ENCODE measurements around the gene ZFAND3.

The ZFAND3 gene

DNA sequence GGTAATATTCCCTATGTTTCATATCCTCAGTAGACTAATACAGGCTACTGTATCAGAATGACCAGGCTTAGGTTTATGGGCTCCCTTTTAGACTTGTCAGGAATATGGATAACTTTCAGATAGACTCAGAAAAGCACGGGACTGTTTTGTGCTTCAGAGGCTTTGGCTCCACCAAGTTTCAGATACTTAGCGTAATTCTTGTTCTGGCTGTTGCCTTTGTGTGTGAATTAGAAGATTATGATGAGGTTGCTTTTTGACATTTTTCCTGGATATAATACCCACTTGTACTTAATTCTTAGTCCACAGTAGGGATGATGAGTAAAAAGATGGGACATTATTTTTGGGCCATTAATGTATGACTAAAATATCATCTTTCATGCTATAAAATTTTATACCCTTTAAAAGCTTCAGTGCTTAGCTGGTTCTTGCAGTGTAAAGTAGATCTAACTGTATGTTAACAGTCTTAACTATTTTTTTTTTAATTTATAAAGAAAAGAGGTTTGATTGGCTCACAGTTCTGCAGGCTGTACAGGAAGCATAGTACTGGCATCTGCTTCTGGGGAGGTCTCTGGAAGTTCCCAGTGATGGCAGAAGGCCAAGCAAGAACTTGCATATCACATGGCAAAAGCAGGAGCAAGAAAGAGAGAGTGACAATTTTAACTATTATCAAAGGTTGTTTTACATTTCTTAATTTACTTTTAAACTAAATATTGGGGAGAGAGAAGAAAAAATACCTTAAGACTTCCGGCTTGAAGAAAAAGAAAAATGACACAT lies 120.7 kb downstream of the ZFAND3 start:
- Histone ChIP-seq H3F3A (ENCODE audit: insufficient read depth, low read length) (no peaks in the 10 kb centered on the region), H3K4me1 (ENCODE audit: insufficient read depth, low read length, severe bottlenecking) (peaks cover 26% of the 10 kb centered on the region), H3K36me3 (ENCODE audit: insufficient read depth, low read length) (no peaks in the 10 kb centered on the region), H3K9me2 (ENCODE audit: low read depth, low read length) (no peaks in the 10 kb centered on the region), H3K27me3 (ENCODE audit: insufficient read depth, low read length) (no peaks in the 10 kb centered on the region), H2AFZ (ENCODE audit: low read length) (no peak overlapping the region), H3K4me2 (ENCODE audit: low read length) (no peak overlapping the region), H3K9ac (ENCODE audit: low read length) (no peak overlapping the region), H3K79me2 (ENCODE audit: insufficient read depth, low read length) (no peaks in the 10 kb centered on the region), H3K27ac (ENCODE audit: low read depth, low read length, poor library complexity, severe bottlenecking) (no peak overlapping the region), H4K20me1 (ENCODE audit: insufficient read depth, low read length) (no peaks in the 10 kb centered on the region), H3K4me3 (ENCODE audit: low read depth, low read length, poor library complexity, severe bottlenecking) (no peak overlapping the region), H3K9me3 (ENCODE audit: low read length) (no peaks in the 10 kb centered on the region)
- TF ChIP-seq EZH2 (IDR thresholded peaks at IDR 0.05; ENCODE audit: borderline replicate concordance, low read length) (no peak), CTCF (IDR thresholded peaks at IDR 0.05; ENCODE audit: low read length) (no peak)

DNA sequence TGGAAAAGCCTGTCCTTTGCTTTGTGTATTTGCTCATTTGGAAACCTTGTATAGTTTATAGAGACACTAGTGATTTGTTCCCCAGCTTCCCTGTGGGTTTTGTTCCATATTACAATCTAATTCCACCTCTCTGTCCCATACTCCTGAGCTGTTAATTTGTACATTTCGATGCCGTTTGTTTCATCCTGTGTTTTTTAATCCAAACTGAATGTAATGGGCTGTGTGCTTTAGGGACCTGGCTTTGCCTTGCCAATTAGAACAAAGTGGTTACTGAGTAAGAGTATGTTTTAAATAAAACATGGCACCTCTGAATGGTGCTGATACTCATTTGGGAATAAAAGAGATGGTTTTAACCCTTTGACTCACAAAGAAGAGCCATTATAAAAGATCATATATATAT lies 122.3 kb downstream of the ZFAND3 start:
- no peaks in the 10 kb centered on the region for H3K9me2 ChIP-seq (ENCODE audit: low read depth, low read length)
- H3K79me2 ChIP-seq (ENCODE audit: insufficient read depth, low read length): no peaks in the 10 kb centered on the region
- H4K20me1 ChIP-seq (ENCODE audit: insufficient read depth, low read length): no peaks in the 10 kb centered on the region
- TF ChIP-seq EZH2 (IDR thresholded peaks at IDR 0.05; ENCODE audit: borderline replicate concordance, low read length) (no peak), CTCF (IDR thresholded peaks at IDR 0.05; ENCODE audit: low read length) (no peak)
- no peaks in the 10 kb centered on the region for H3K27me3 ChIP-seq (ENCODE audit: insufficient read depth, low read length)
- no peaks in the 10 kb centered on the region for H3K9me3 ChIP-seq (ENCODE audit: low read length)
- no peak overlapping the region for H3K9ac ChIP-seq (ENCODE audit: low read length)
- no peaks in the 10 kb centered on the region for H3K36me3 ChIP-seq (ENCODE audit: insufficient read depth, low read length)
- no peak overlapping the region for H2AFZ ChIP-seq (ENCODE audit: low read length)
- H3K4me1 ChIP-seq (ENCODE audit: insufficient read depth, low read length, severe bottlenecking): peaks cover 20% of the 10 kb centered on the region
- H3K27ac ChIP-seq (ENCODE audit: low read depth, low read length, poor library complexity, severe bottlenecking): no peak overlapping the region
- H3K4me3 ChIP-seq (ENCODE audit: low read depth, low read length, poor library complexity, severe bottlenecking): no peak overlapping the region
- H3F3A ChIP-seq (ENCODE audit: insufficient read depth, low read length): no peaks in the 10 kb centered on the region
- H3K4me2 ChIP-seq (ENCODE audit: low read length): no peak overlapping the region

GRCh38 chr6:37942606-37943376 lies 123.3 kb downstream of the ZFAND3 start:
- no peak overlapping the region for H3K4me3 ChIP-seq (ENCODE audit: low read depth, low read length, poor library complexity, severe bottlenecking)
- H3K27me3 ChIP-seq (ENCODE audit: insufficient read depth, low read length): no peaks in the 10 kb centered on the region
- H3K9me2 ChIP-seq (ENCODE audit: low read depth, low read length): no peaks in the 10 kb centered on the region
- no peaks in the 10 kb centered on the region for H3K36me3 ChIP-seq (ENCODE audit: insufficient read depth, low read length)
- H3F3A ChIP-seq (ENCODE audit: insufficient read depth, low read length): no peaks in the 10 kb centered on the region
- no peak overlapping the region for H3K9ac ChIP-seq (ENCODE audit: low read length)
- no peak overlapping the region for H2AFZ ChIP-seq (ENCODE audit: low read length)
- H3K4me1 ChIP-seq (ENCODE audit: insufficient read depth, low read length, severe bottlenecking): peaks cover 17% of the 10 kb centered on the region
- H4K20me1 ChIP-seq (ENCODE audit: insufficient read depth, low read length): no peaks in the 10 kb centered on the region
- H3K4me2 ChIP-seq (ENCODE audit: low read length): no peak overlapping the region; the same call in 1 of the 2 replicates
- TF ChIP-seq CTCF (IDR thresholded peaks at IDR 0.05; ENCODE audit: low read length) (no peak), EZH2 (IDR thresholded peaks at IDR 0.05; ENCODE audit: borderline replicate concordance, low read length) (no peak)
- no peak overlapping the region for H3K27ac ChIP-seq (ENCODE audit: low read depth, low read length, poor library complexity, severe bottlenecking)
- H3K79me2 ChIP-seq (ENCODE audit: insufficient read depth, low read length): no peaks in the 10 kb centered on the region
- no peaks in the 10 kb centered on the region for H3K9me3 ChIP-seq (ENCODE audit: low read length)

All from OCI-LY1 (cell line).